ENCODE data around the gene BMP10.
"Not testable (repeated sequence)": the region's sequence is repeated elsewhere in the genome, so short reads cannot be mapped to it uniquely, and the experiment has no call there.

The BMP10 gene

GRCh38 chr2:68871159-68871764 lies at the start of gene BMP10:
Gene BMP10 (minus strand): TSS chr2:68871397. CDS start chr2:68871358, 39 bp downstream.
- no peak for DNase-seq (ENCODE audit: low read depth, low spot score)

- no peak for DNase-seq (ENCODE audit: low read depth, low spot score)
Measured at GRCh38 chr2:68920481-68921170, 49.4 kb upstream of the BMP10 start.

- no peak for DNase-seq (ENCODE audit: low read depth, low spot score)
Measured at GRCh38 chr2:68918497-68918896, 47.3 kb upstream of the BMP10 start.

DNA sequence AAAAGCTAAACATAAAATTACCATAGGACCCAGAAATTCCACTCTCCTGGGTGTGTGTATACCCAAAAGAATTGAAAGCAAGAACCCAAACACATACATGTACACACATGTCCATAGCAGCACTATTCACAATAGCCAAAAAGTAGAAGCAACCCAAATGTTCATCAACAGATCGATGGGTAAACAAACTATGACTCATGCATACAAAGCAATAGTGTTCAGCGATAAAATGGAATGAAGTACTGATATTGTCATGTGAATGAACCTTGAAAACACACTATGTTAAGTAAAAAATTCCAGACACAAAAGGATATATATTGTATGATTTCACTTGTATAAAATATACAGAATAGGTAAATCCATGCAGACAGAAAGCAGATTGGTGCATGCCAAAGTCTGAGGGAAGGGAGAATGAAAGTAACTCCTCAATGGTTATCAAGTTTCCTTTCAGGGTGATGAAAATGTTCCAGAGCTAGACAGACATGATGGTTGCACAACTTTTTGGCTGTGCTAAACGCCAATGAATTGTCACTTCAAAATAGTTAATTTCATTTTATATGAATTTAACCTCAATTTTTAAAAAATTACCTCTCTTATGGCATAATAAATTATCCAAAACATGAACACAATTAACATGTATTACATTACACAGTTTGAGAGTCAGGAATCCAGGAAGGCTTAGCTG lies 46.0 kb upstream of the BMP10 start:
- no peak for DNase-seq (ENCODE audit: low read depth, low spot score)

DNA sequence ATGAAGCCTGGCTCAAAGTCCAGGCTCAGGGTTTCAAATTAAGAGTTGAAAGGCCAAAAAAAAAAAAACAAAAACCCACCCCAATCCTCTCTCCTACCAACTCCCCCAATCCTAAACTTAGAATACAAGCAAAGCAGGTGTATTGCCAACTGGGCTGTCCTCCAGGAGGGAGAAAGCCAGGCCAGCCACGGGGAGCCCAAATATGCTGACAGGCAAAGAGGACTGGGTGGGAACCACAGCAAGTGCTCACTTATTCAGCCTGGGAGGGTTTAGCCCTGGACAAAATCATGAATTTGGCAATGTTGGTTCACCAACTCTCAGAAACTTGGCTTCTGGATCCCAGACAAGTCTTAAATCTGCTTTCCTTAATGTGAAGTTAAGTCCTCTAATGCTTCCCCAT lies 45.0 kb upstream of the BMP10 start:
- no peak for DNase-seq (ENCODE audit: low read depth, low spot score)

- no peak for DNase-seq (ENCODE audit: low read depth, low spot score)
Measured at GRCh38 chr2:68915393-68915792, 44.2 kb upstream of the BMP10 start.

DNA sequence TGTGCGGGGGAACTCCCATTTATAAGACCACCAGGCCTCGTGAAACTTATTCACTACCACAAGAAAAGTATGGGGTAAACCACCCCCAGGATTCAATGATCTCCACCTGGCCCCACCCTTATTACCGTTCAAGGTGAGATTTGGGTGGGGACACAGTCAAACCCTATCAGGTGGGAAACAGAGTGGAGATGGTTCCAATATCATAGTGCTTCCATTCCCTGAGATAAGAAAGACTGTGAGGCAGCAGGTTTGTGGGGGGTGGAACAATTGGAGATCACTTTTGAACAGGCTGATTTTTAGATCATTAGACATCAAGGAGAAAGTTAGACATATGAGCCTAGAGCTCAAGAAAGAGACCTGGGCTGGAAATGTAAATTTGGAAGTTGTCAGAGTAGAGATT lies 42.2 kb upstream of the BMP10 start:
- no peak for DNase-seq (ENCODE audit: low read depth, low spot score)

- no peak for DNase-seq (ENCODE audit: low read depth, low spot score)
Measured at GRCh38 chr2:68912732-68913131, 41.5 kb upstream of the BMP10 start.

- no peak for DNase-seq (ENCODE audit: low read depth, low spot score)
Measured at GRCh38 chr2:68912111-68912510, 40.9 kb upstream of the BMP10 start.

- no peak for DNase-seq (ENCODE audit: low read depth, low spot score)
Measured at GRCh38 chr2:68911709-68912108, 40.5 kb upstream of the BMP10 start.

DNA sequence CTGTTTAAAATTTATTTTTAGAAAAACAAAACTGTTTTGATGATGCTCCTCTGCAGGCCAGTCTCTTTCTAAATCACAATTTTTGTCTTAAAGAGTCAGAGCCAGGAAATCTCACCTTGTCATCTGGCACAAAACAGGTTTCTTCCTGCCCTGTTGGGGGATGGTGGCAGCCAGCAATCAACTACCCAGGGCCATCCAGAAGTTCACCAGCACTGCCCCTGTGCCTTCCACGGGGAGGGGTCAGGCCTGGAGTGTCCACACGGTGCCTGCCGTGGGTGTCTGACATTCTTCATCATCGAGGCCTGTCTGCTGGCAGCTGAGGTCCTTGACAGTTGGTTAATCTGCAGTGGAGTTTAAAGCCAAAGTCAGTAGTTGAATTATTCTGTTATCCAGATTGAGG lies 40.0 kb upstream of the BMP10 start:
- no peak for DNase-seq (ENCODE audit: low read depth, low spot score)

DNA sequence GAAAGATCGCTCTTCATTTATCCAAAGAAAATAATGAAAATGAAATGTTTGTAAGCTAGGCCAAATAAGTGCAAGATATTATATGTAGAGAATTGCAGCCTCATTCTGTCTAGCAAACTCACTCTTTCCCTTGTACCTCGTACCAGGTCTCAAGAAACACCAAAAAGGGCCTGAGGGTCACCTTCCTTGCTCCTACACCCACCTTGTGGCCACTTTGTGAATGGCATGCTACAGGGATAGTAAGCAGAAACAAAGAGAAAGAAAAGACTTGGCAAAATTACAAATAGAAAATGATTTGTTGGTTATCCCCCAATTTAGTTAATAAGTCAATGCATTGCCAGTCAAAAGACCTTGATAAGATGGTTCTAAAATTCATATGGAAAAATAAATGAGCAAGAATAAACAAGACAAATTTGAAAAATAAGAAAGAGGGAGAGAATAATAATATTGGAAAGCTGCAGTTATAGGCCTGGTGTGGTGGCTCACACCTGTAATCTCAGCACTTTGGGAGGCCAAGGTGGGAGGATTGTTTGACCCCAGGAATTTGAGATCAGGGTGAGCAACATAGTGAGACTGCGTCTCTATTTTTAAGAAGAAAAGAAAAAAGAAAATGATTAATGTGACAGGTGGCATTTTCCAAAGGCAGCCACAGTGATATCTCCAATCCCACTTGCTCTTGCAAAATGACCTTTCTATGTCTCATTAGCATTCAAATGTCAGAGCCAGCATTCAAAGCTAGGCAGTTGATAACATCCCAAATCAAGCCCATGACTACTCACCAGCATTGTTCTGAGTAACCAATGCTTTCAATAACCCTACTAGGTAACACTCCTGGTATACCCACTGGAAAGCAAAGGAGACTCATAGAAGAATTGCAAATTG lies 38.8 kb upstream of the BMP10 start:
- DNase-seq (ENCODE audit: low read depth, low spot score), result no peak

GRCh38 chr2:68908392-68908970 lies 37.3 kb upstream of the BMP10 start:
- no peak for DNase-seq (ENCODE audit: low read depth, low spot score)

- no peak for DNase-seq (ENCODE audit: low read depth, low spot score)
Measured at GRCh38 chr2:68907920-68908253, 36.7 kb upstream of the BMP10 start.

GRCh38 chr2:68907232-68907919 lies 36.2 kb upstream of the BMP10 start:
- no peak for DNase-seq (ENCODE audit: low read depth, low spot score)

- no peak for DNase-seq (ENCODE audit: low read depth, low spot score)
Measured at GRCh38 chr2:68906716-68907115, 35.5 kb upstream of the BMP10 start.

- DNase-seq (ENCODE audit: low read depth, low spot score), result no peak
Measured at GRCh38 chr2:68905116-68905515, 33.9 kb upstream of the BMP10 start.

- no peak for DNase-seq (ENCODE audit: low read depth, low spot score)
Measured at GRCh38 chr2:68901561-68901960, 30.4 kb upstream of the BMP10 start.

DNA sequence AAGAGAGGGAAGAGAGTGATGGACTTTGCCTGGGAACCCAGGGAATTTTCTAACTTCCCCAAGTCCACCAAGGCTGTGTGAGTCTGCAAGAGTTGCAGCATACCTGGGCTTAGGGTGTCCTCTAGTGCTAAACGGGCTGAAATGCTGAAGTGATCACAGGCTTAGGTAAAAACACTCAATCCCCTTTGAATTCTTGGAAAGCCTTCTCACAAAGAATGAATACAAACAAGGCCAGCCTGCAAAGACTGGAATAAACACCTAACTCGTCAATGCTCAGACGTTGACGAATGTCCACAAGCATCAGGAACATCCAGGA lies 30.0 kb upstream of the BMP10 start:
- DNase-seq (ENCODE audit: low read depth, low spot score), result no peak

GRCh38 chr2:68900496-68901198 lies 29.4 kb upstream of the BMP10 start:
- no peak for DNase-seq (ENCODE audit: low read depth, low spot score)

DNA sequence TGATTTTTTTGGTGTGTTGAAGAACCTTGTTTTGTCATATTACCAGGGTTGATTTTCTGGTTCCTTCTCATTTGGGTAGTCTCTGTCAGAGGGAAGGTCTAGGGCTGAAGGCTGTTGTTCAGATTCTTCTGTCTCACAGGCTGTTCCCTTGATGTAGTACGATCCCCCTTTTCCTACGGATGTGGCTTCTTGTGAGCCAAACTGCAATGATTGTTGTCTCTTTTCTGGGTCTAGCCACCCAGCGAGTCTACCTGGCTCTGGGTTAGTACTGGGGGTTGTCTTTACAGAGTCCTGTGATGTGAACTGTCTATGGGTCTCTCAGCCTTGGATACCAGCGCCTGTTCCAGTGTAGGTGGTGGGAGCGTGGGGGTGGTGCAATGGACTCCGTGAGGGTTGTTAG lies 24.8 kb upstream of the BMP10 start:
- not testable (repeated sequence) for DNase-seq (ENCODE audit: low read depth, low spot score)

Data from brain pericyte (primary cell).